CD4-positive, alpha-beta T cell treated with Interleukin-12 subunit alpha and Interleukin-12 subunit beta, for 1 hour (primary cell): ENCODE measurements around the gene ZNF30.
"Not testable (repeated sequence)": the region's sequence is repeated elsewhere in the genome, so short reads cannot be mapped to it uniquely, and the experiment has no call there.

Experiments used
- DNase-seq: peaks from one replicate; pipeline ENCODE4 v3.0.0-alpha.2; 2020

The ZNF30 gene

DNA sequence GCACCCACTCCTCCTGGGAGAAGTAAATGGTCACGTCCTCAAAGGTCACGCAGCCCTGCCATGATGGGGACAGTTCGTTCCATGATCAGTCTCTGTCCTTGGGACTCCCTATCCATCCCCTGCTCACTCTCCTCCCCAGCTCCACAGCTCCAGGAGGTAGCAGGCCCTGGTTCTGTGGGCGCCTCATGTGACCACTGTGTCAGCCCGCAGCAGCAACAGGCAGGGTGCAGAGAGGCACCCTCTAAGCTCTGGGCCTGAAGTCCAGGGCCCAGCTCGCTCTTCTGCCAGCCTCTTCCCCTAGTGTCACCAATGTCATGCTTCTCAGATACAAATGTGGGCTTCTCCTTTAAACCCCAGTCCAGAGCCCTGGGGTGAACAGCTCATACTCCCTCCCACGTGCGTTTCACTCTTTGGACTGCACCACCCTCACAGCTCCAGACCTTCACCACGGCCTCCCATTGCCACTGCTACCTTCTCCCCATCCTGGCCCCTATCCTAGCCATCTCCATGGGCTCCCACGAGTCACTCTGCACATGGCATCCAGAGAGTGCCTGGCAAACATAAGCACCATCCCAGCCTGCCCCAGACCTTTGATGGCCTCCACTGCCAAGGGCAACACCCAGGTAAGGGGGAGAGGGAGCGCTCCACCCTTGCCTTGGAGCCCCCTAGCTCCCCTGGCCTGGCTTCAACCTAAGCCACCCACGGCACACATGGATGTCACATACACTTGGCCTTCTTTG lies 34.4 kb downstream of the ZNF30 start:
- DNase-seq = no peak

DNA sequence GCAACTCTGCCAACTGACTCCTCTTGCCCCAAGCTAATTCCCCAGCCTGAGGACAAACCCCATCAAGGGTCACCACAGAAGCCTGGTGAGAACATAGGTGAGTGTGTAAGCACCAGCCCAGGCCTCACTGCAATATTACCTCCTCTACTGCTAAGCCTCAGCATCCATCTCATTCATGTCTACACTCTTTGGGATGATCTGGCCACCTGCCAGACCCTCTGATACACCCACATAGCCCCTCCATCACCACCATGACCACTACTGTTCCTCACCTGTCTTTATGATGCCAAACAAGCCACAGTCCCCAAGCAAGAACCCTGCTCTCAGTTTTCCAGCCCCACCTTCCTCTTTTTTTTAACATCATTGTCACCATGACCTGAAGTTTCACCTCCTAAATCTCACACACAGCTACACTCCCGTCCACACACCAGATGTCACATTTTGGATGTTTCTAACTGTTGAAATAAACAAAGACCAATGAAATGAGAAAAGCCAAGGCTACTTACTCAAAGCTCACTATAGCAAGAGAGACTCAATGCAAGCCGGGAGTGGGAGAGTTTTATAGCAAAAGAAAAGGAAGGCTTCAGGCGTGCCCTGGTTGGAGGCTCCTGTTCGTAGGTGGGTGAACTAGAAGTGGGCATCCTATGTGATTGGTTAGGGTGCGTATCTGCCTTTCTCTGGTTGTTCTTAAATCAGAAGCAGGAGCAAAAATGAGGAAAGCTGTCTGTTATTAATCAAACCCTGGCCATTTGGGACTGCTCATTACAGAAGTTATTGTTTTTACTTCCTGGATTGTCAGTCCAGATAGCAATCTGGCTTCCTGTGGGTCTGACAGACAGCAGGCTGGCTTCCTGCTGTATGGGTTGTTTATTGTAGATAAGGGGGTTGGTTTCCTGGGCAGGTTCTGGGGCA lies 35.3 kb downstream of the ZNF30 start:
- peak; percentile 61 for DNase-seq

DNA sequence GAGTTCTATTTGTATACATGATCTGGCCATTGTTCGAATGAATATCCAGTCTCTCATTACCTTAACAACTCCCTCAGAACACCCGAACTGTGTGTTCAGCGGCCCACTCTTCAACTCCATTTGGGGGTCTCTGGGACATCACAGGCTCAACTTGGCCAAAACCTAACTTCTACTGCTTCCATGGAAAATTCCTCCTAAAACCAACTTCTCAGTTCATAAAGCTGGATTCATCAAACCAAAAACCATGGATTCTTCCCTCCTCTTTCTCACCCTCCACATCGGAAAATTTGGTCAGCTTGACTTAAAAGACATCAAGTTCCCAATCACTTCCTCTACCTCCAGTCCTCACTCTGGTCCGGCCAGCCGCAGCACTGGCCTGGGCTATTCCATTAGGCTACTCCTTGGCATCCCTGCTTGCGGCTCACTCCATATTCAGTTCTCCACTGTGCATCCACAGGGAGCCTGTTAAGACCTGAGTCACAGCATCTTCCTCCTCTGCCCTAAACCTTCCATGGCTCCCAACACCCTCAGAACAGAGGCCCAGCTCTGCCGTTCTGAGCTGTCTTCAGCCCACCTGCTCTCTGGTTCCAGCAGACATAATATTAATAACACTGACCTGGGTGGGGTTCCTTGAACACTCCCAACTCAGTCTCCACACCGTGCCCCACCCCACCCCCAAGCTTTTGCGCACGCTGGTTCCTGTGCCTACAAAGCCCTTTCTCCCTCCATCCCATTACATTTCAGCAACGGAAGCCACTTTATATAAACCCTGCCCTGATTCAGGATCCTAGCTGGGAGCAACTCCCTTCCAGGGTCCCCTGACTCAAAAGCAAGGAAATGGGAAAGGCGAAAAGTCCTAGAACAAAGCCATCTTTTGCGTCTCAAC lies 36.2 kb downstream of the ZNF30 start:
- DNase-seq = peak; percentile 3

DNA sequence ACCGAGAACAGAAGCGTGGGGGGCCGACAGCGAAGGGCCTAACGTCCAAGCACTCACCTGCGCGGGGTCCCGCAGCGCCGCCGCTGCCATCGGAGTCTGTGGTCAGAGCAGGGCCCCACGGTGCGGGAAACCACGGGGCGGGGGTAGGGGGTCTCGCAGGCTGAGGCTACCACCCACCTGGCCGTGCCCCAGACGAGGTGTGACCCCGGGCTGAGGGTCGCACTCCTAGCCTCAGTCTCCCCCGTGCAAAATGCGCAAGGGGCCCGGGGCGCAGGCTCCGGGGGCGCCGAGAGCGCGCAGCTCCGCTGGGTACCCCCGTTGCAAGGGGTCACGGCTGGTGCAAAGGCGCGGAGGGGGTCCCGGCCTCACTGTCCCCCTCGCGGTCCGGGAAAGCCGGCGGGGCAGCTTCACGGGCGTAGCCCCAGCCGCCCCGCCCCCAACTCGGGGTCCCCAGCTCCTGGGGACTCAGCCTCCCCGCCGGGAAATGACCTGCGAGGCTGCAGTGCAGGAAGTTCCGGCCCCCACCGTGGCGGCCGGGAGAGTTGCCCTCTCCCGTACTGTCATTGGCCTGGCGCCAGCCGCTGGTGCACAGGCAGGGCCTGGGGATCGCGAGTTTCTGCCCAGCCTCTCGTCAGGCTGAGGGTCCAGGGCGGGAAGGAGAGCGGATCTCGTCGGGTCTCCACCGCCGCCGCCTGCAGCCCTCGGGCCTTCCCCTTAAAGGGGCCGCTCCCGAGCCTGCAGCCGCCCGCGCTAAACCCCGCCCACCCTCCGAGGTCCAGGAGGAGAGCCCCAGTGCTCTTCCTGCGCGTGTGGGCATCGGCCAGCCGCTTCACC lies 37.1 kb downstream of the ZNF30 start, which contains the start of gene ZNF792:
ZNF792 (minus strand) TSS at position 657 of the 834 bp plus-strand sequence; CDS start at position 90, 567 bp downstream.
- peak; percentile 44 for DNase-seq

DNA sequence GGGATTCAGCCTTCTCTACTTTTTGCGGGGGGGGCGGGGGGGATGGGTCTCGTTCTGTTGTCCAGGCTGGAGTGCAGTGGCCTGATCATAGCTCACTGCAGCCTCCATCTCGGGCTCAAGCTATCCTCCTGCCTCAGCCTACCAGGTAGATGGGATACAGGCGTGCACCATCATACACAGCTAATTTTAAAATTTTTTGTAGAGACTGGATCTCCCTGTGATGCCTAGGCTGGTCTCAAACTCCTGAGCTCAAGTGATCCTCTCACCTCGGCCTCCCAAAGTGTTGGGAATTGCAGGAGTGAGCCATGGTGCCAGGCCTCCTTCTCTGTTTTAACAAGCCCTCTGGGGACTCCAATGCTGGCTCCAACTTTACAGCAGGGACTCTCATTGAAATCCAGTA lies 37.9 kb downstream of the ZNF30 start:
- DNase-seq = no peak

DNA sequence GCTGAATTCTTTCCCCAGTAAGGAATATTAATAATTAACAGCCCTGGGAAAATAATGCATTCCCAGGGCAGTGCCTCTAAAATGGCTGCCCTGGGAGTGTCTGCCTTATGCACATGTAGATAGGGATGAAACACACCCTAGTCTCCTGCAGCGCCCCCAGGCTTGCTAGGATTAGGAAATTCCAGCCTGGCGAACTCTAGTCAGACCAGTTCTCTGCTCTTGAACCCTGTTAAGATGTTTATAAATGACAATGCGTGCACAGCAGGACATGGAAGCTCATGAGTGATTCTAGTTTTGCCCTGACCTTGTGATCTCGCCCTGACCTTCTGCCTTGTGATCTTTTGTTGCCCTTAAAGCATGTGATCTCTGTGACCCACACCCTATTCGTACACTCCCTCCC lies 38.8 kb downstream of the ZNF30 start:
- DNase-seq = not testable (repeated sequence)

DNA sequence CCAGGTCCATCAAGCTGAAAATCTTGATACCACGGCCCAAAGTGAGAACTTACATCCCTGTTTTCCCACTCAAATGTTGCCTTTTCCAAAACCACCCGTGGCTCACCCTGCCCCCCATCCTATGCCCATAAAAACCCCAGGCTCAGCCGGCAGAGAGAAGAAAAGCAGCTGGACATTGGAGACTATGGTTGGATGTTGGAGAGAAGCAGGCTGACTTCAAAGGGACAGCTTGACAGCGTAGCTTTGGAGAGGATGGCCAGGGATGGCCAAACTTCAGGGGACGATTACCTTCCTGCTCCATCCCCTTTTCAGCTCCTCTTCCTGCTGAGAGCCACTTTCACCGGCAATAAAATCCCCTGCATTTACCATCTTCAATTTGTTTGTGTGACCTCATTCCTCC lies 40.8 kb downstream of the ZNF30 start:
- DNase-seq = no peak

DNA sequence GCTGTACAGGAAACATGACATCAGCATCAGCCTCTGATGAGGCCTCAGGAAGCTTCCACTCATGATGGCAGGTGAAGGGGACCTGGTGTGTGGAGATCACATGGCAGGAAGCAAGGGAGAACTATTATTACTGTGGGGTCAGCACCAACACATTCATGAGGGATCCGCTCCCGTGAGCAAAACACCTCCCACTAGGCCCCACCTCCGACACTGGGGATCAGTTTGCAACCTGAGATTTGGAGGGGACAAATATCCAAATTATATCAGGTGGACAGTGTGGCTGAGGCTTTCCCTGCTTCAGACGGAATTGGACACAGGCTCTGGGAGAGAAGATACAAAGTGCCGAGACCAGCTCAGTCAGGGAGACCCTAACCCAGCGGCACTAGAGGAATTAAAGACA lies 43.0 kb downstream of the ZNF30 start:
- no peak for DNase-seq

DNA sequence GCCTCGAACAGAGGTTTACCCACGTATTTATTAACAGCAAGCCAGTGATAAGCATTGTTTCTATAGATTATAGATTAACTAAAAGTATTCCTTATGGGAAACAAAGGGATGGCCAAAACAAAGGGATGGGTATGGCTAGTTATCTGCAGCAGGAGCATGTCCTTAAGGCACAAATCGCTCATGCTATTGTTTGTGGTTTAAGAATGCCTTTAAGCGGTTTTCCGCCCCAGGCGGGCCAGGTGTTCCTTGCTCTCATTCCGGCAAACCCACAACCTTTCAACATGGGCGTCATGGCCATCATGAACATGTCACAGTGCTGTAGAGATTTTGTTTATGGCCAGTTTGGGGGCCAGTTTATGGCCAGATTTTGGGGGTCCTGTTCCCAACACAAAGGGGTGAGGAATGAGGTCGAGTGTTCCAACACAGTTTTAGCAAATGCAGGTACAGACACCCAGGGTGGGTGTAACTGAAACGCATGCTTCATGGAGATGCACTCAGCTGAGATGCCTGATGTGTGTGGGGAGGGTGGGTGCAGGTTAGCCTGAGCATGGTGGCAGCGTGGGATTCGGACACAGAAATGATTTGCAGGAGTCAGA lies 43.6 kb downstream of the ZNF30 start:
- not testable (repeated sequence) for DNase-seq

DNA sequence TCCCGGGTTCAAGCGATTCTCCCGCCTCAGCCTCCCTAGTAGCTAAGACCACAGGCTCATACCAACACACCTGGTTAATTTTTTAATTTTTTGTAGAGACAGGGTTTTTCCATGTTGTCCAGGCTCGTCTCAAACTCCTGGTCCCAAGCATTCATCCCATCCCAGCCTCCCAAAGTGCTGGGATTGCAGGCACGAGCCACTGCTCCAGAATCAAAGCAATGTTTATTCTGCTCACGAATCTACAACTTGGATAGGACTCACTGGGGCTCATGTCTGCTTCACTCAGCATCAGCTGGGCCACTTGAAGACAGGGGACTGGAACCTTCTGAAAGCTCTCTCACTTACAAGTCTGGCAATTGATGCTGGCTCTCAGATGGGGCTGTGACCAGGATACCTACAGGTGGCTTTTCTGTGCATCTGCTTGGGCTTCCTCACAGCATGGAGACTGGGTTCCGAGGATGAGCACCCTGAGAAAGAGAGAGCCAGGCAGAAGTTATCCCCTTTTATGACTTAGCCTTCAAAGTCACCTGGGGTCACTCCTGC lies 45.5 kb downstream of the ZNF30 start:
- no peak for DNase-seq

DNA sequence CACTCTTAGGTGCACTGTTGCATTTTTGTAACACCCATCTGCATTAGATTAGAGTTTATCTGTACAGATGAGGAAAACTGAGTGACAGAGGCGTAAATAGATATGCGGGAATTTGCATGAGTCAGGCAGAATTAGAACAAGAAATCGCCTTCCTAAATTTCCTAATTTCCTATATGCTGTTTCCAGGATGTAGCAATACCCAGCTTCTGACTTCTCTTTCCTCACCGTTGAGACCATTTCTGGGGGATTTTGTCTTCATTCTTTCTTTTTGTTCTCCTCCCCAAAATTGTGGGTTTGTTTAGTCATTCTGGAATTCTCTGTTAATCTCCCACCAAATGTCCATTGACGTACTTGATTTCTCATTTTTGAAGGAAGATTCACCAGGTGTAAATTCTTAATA lies 47.9 kb downstream of the ZNF30 start:
- DNase-seq = no peak

DNA sequence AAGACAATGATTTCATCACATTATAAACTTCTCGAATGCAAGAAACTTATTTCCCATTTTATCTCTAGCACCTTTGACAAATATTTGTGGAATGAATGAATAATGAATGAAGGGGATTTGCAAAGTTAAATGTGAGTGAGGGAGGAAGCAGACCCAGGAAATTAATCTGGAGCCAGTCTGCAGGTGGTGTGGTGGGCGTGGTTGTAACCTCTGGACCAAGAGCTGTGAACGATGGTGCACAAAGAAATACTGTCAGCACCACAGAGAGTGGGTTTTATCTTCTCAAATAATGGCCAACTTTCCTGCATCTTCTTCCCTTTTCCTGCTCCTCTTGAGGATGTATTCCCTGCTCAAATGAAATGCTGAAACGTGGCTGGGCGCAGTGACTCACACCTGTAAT lies 48.4 kb downstream of the ZNF30 start:
- no peak for DNase-seq

DNA sequence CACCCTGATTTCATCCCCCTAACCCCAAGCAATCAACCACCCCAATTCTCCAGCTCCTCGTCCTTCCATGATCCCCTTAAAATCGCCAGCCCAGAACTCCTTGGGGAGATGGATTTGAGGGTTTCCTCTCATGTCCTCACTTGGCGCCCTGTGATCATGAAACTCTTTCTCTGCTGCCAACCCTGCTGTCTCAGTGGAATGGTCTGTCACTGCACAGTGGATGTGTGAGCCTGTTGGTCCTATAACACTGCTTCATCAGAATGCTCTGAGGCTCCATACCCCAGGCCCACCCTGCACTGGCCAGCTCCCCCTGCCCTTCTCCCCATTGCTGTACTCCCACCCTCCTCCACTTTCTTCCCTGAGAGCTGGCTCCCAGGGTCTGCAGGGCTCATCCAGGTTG lies 49.9 kb downstream of the ZNF30 start:
- no peak for DNase-seq

DNA sequence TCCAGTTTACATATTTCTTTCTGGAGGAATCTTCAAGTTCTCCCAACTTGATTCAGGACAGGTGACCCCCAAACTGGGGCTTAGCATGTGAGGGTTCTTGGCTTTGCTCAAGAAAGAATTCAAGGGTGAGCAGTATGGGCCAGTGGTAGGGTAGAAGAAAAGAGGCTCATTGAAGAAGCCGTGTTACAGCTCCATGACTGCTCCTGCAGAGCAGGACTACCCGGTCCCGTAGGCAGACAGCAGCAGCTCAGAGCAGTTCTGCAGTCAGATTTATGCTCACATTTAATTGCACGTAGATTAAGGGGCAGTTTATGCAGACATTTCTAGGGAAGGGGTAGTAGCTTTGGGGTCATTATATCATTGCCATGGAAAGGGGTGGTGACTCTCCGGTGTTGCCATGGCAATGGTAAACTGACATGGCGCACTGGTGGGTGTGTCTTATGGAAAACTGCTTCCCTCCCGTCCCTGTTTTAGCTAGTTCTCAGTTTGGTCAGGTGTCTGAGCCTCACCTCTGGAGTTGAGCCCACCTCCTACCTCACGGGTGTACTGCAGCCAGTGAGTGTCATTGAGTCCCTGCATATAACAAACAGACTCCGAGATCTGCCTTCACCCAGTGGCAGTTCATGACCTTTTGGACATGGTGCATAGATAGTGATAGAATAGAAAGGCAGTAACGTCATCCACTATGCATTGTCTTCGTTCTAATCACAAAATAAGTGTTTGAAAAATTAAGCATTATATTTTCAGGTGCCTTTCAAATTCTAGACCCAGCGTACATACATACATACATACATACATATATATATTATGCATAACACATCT lies 53.3 kb downstream of the ZNF30 start:
- DNase-seq = no peak

DNA sequence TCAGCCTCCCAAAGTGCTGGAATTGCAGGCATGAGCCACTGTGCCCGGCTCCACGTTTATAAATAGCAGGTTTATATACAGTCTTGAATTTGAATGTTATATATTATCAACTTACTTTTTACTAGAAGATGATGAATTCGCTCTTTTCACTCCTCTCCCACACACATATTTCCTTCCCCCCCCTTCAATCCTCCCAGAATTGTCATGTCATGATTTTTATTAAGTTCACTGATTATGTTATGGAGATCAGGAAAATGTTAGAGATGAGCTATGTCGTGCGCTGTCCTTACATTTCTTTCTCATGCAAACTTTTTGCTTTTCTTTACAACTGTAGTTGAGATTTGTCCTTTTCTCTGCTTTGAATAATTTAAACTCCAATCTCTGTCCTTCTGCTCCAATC lies 55.6 kb downstream of the ZNF30 start:
- DNase-seq = no peak

DNA sequence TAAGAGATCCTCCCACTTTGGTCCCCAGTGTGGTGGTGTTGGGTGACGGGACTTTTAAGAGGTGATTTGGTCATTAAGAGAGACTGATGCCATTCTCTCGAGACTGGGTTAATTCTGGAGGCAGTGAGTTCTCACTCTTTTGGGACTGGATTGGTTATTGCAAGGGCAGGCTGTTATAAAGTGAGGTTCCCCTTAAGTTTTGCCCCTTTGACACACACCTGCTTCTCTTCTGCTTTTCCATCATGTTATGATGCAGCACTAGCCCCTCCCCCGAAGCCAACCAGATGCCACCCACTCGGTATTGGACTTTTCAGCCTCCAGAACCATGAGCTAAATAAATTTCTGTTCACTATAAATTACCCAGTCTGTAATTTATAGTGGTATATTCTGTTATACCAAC lies 57.1 kb downstream of the ZNF30 start:
- no peak for DNase-seq

DNA sequence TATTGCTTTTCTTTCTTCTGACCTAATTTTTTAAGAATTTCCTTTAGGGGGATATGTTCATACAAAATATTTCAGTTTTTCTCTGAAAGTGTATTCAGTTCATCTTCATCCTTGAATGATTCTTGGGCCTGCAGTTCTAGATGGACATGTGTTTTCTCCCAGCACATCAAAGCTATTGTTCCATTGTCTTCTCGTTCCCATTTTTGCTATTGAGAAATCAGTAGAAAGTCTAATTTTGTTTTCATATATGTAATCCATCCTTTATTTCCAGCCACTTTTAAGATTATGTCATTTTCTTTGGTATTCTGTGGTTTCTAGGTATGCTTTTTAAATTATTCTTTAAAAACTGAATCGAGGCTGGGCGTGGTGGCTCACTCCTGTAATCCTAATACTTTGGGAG lies 57.6 kb downstream of the ZNF30 start:
- DNase-seq = no peak

DNA sequence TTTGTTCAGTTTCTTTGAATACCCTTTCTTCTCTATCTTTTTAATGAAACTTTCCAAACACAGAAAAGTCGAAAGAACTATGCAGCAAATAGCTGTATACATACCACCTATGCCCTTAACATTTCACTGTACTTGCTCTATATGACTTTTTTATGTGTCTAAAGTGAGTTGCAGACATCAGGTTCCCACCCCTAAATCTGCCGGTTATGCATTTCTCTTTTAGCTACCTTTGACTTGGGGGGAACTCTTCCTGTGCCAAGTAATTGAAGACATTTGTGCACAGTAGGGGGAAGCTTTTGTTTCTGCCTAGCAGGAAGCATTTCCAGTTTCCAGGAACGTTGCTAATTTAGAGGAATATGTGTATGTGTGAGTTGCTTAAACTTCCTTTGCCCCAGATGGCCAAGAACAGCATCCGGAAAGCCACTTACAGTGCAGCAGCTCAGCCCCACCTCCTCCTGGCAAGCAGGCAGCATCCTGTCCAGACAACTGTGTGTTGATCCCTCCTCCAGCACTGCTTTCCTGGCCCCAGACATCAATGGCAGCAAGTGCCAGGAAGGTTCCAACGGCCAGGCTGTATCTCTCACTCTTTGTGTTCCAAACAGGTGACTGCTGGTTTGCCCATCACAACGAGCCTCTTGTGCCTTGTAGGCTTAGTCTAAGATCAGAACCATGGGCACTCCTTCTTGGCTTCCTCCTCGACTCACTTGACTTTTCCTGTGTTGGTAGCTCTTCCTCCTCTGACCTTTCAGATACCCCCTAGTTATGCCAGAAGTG lies 58.7 kb downstream of the ZNF30 start:
- no peak for DNase-seq

DNA sequence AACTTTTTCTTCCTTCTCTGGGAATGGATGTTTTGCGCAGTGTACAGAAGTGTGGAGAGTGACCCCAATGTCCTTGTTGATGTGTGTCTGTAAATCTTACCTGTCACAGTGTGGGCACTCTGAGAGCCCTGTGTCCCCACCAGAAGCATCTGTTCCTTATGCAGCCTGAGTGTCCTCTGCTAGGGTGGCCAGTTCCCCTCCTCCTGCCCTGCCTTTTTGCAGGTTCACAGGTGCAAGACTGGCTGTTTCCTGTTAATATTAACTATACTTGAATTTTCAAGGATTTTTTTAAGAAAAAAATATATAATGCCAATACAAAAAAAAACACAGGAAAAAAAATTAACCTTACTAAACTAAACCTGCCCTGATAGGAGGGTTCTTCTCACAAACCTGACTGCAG lies 61.4 kb downstream of the ZNF30 start:
- no peak for DNase-seq

DNA sequence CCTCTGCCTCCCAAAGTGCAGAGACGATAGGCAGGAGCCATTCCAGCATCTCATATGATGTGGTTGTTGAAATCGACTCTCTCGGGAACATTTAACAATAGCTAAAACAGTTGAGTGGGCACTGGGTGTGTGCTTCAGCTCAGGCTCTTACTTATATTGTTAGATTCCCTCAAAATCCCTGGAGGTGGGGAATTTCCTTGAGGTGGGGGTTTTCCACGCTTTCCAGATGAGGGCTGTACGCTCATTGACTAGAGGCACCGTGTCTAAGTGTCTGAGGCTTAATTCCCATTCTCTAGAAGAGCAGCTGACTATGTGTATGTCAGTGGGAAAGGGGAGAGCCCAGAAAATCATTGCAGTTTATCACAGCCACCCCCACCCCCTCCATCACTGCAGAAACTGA lies 62.6 kb downstream of the ZNF30 start:
- DNase-seq = no peak
